ENCODE measurements around the gene ACTRT2. TPM values are rescaled to one million over a fixed set of nuclear protein-coding genes. Genes with fewer than 3 reads are reported as not detected.

ACTRT2 gene
- polyA plus RNA-seq, 1 of the 3 experiments (the other 2 are of a cell fraction), result not detected

GRCh38 chr1:3009556-3009955 lies 11.7 kb upstream of the ACTRT2 start:
- ChIA-PET CTCF (no interaction called here), POLR2A (no interaction called here)
- Histone ChIP-seq H3K4me1 (ENCODE audit: control insufficient read depth in 1 of 2, insufficient read depth in 2 of 2, low read depth in 1 of 2, low read length in 1 of 2) (no peaks in the 10 kb centered on the region), H3K9ac (no peak overlapping the region), H4K20me1 (ENCODE audit: insufficient read depth) (no peaks in the 10 kb centered on the region), H3K4me2 (no peak overlapping the region), H3K27ac (ENCODE audit: low read depth in 2 of 2, low read length in 1 of 2) (no peak overlapping the region), H3K9me2 (no peaks in the 10 kb centered on the region), H3K9me3 (no peaks in the 10 kb centered on the region), H3K79me2 (ENCODE audit: insufficient read depth) (no peaks in the 10 kb centered on the region), H3K27me3 (ENCODE audit: insufficient read depth) (peaks cover 12% of the 10 kb centered on the region; the same call in 1 of the 2 replicates), H3K4me3 (ENCODE audit: low read depth in 2 of 2, low read length in 1 of 2) (no peak overlapping the region), H2AFZ (ENCODE audit: low read depth) (no peak overlapping the region), H3F3A (replicated peaks; ENCODE audit: insufficient read depth) (no peaks in the 10 kb centered on the region), H3K36me3 (replicated peaks in 1 of 2; ENCODE audit: control insufficient read depth in 1 of 2, insufficient read depth in 2 of 2, low read length in 1 of 2) (no peaks in the 10 kb centered on the region)
- DNase-seq, result no peak
- WGBS (ENCODE audit: low lambda C conversion rate), result 44% methylated on average over 2 of the region's 2 CpGs
- TF ChIP-seq MAX (IDR thresholded peaks at IDR 0.05; ENCODE audit: low read depth), result no peak
- TF ChIP-seq YY1 (IDR thresholded peaks at IDR 0.05; ENCODE audit: low read depth), result no peak
- TF ChIP-seq MEF2A (IDR thresholded peaks at IDR 0.05; ENCODE audit: borderline replicate concordance, low read depth), result no peak
- no peak for TF ChIP-seq NFIC (IDR thresholded peaks at IDR 0.05; ENCODE audit: borderline replicate concordance)
- no peak for TF ChIP-seq TCF12 (IDR thresholded peaks at IDR 0.05)
- TF ChIP-seq POLR2AphosphoS5 (IDR thresholded peaks at IDR 0.05; ENCODE audit: low read depth, low read length), result no peak
- TF ChIP-seq CHD2 (IDR thresholded peaks at IDR 0.05; ENCODE audit: low read length, partially characterized antibody), result no peak
- no peak for TF ChIP-seq TEAD4 (IDR thresholded peaks at IDR 0.05; ENCODE audit: borderline replicate concordance, insufficient read depth)
- no peak for TF ChIP-seq NRF1 (IDR thresholded peaks at IDR 0.05; ENCODE audit: low read depth, low read length)
- no peak for TF ChIP-seq ELF1 (IDR thresholded peaks at IDR 0.05)
- TF ChIP-seq TAF1 (IDR thresholded peaks at IDR 0.05; ENCODE audit: borderline replicate concordance, low read depth, low read length), result no peak
- no peak for TF ChIP-seq RCOR1 (IDR thresholded peaks at IDR 0.05; ENCODE audit: low read length)
- TF ChIP-seq SIN3A (IDR thresholded peaks at IDR 0.05; ENCODE audit: borderline replicate concordance, low read depth, low read length), result no peak

GRCh38 chr1:3011127-3011526 lies 10.1 kb upstream of the ACTRT2 start:
- no peak overlapping the region for H3K9ac ChIP-seq
- H3K4me3 ChIP-seq (ENCODE audit: low read depth in 2 of 2, low read length in 1 of 2), result no peak overlapping the region
- H2AFZ ChIP-seq (ENCODE audit: low read depth), result no peak overlapping the region
- H3K36me3 ChIP-seq (replicated peaks in 1 of 2; ENCODE audit: control insufficient read depth in 1 of 2, insufficient read depth in 2 of 2, low read length in 1 of 2), result no peaks in the 10 kb centered on the region
- no peak for TF ChIP-seq ELF1 (IDR thresholded peaks at IDR 0.05)
- no peaks in the 10 kb centered on the region for H3K9me2 ChIP-seq
- DNase-seq, result no peak
- H3K9me3 ChIP-seq, result no peaks in the 10 kb centered on the region
- H4K20me1 ChIP-seq (ENCODE audit: insufficient read depth), result no peaks in the 10 kb centered on the region
- ChIA-PET POLR2A (no interaction called here), CTCF (no interaction called here)
- no peaks in the 10 kb centered on the region for H3K79me2 ChIP-seq (ENCODE audit: insufficient read depth)
- no peak overlapping the region for H3K4me2 ChIP-seq
- H3K27me3 ChIP-seq (ENCODE audit: insufficient read depth), result peaks cover 12% of the 10 kb centered on the region; the same call in 1 of the 2 replicates
- no peaks in the 10 kb centered on the region for H3K4me1 ChIP-seq (ENCODE audit: control insufficient read depth in 1 of 2, insufficient read depth in 2 of 2, low read depth in 1 of 2, low read length in 1 of 2)
- H3F3A ChIP-seq (replicated peaks; ENCODE audit: insufficient read depth), result no peaks in the 10 kb centered on the region
- no peak overlapping the region for H3K27ac ChIP-seq (ENCODE audit: low read depth in 2 of 2, low read length in 1 of 2)
- WGBS (ENCODE audit: low lambda C conversion rate), result 16% methylated on average over 9 of the region's 10 CpGs

Measured in SK-N-SH (cell line).